Stimulated activated CD4-positive, alpha-beta T cell treated with anti-CD3 and anti-CD28 coated beads, TNF-alpha, amount 100 ng/mL, for 24 hours (primary cell): Measurements from ENCODE around the gene PET100.

Experiments
- DNase-seq, 3 experiments: peaks; one replicate each; pipeline ENCODE4 v3.0.0-alpha.2; 2020; ENCODE audit warnings: low read depth in 3 of 3

The PET100 gene, protein sequence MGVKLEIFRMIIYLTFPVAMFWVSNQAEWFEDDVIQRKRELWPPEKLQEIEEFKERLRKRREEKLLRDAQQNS

DNA sequence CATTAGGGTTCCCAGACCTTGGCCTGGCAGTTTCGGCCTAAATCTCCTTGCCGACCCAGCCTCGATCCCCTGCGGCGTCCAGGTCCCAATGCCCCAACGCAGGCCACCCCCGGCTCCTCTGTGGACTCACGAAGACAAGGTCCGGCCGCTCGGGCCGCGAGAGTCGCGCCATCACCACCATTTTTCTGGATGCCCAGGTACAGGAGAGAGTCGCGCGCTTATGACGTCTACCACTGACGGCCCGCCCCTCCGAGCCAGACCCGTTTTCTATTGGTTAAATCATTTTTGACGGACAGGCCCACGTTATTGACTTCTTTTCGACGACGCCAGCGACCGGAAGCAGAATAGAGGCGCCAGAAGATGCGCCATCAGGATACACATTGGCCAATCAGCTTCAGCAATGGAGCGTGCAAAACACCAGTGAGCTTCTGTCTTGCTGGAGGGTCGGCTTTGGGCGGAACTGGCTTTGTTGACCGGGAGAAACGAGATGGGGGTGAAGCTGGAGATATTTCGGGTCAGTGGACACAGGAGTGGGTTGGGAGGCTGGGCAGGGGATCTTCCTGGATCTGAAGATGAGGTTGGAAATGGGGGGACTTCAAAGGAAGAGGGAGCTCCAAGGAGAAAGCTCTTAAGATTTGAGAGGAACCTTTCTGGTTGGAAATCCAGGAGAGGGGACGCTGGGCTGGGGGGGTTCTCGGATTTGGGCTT is at the start of gene PET100, which contains the start of gene XAB2:
Gene PET100, plus strand, starts transcription at position 447 of the 708 bp plus-strand sequence. Its CDS starts 41 bp downstream, at position 488.
Gene XAB2, minus strand, starts transcription at position 199 of the 708 bp plus-strand sequence. Its CDS starts 18 bp downstream, at position 181.
- peak; percentile 86 to 92 (median 91) for DNase-seq

DNA sequence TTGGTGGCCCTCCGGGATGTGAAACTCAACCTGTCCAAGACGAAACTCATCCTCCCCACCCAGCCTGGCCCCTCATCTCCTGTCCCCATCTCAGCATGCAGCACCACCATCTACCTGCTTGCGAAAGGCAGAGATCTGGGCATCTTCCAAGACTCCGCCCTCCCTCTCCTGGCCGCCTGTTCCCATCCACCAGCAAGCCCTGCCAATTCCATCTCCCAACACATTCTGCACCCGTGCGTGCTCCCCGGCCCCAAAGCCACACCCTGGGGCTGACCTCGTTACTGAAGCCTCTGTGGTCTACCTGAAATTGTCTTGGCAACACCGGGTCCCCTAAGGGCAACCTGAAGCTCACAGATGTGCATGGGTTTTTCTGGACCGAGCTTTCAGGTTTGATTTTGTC is 47.1 kb upstream of the PET100 start:
- DNase-seq, result no peak

DNA sequence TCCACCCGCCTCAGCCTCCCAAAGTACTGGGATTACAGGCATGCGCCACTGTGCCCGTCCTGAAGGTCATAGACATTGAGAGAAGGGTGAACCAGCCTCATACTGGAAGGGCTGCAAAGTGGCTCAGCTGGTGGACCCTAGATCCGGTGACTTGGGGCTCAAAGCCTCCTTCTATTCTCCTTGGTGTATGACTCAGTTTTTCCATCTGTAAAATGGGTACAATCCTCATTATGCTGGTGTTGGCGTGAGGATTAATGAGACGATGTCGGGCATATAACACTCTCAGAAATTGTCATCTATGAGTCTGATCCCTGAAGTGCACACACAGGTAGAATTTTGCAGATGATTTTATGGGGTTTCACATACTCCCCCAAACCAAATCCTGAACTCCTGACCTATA is 39.8 kb upstream of the PET100 start:
- no peak for DNase-seq

DNA sequence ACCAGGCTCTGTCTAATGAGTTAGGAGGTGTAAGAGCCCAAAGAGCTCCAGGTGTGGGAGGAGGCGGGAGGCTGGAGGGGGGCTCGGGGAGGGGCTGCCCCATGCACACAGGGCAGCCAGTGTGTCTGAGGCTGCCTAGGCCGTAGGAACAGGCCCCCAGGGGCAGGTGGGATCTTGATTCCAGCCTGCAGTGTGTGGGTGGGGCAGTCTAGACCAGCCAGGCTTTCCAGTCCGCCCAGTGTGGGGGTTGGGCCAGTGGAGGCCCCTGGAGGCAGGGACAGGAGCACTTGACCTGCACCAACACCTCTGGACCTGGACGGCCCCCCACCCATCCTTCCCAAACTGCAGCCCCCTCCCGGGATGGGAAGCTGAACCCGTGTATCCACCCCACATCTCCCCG is 39.3 kb upstream of the PET100 start:
- no peak for DNase-seq

DNA sequence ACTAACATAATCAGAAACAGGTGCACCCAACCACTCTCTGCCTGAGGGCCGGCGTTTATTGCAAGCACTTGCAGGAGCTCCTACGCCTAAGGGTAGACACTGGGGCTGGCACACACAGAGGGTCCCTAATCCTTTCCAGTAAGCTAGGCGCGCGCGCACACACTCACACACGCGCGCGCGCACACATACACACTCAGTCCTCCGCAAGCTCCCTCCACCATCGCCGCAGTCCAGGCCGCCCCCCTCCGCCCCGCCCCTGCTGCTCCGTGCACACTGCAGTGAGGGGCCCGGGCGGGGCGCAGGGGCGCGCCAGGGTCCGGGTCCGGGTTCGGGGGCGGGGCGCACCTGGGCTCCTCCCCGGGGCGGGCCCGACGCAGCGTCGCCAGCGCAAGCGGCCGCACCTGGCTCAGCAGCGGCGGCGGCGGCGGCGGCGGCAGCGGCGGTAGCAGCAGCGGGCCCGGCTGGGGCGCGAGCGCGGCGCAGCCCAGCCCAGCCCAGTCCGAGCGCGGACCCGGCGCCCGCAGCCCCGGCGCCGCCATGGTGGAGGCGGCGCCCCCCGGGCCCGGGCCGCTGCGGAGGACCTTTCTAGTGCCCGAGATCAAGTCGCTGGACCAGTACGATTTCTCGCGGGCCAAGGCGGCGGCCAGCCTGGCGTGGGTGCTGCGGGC is 34.0 kb upstream of the PET100 start, which contains the start of gene CAMSAP3:
Gene CAMSAP3, plus strand, starts transcription at position 398 of the 668 bp plus-strand sequence. Its CDS starts 140 bp downstream, at position 538.
- peak in 1 of 3 experiments; percentile 42 for DNase-seq

DNA sequence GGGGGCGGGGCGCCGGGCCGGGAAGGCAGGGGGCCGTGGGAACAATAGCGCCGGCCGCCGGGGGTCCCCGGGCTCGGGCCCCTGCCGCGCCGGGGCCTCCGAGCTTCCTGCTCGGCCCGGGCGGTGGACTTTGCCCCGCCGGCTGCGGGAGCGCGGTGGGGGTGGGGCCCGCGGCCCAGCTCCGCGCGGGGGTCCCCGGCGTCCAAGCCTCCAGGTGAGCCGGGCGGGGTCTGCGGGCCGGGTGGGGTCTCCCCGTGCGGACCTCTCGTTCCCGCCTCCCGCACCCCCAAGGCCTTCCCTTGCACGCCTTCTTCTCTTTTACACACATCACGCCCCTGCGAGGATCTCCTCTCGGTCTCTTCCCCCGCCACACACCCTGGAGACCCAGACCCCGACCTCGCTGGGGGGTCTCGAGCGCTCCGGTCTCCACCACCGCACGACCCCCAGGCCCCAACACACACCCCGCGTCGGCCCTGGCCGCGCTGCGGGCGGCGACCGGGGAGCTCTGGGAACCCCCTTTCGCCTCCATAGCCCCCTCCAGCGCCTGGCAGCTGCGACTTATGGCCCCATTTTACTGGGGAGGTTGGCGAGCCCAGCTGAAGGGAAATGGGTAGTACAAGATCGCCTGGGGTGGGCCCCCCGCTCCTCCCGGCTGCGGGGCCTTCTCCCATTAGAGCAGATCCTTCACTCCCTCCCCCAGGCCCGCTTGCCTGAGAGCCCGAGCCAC is 33.2 kb upstream of the PET100 start:
- DNase-seq, result no peak

DNA sequence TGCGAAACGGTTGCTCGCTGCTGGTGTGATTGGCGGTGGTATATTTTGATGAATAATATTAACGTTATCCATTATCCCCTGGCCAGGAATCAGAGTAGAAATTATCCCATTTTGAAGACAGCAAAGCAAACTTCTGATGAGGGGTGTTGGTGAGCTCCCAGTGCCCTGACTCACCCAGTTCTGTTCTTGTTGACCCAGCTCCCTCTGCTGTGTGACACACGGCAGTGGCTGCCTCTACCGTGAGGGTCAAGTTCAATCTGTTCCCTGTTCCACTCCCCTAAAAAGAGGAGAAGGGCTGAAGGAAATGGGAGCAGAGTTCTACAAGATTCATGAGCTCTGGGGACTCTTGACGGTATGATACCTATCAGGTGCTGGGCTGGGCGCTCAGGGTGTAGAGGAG is 31.9 kb upstream of the PET100 start:
- DNase-seq, result no peak

DNA sequence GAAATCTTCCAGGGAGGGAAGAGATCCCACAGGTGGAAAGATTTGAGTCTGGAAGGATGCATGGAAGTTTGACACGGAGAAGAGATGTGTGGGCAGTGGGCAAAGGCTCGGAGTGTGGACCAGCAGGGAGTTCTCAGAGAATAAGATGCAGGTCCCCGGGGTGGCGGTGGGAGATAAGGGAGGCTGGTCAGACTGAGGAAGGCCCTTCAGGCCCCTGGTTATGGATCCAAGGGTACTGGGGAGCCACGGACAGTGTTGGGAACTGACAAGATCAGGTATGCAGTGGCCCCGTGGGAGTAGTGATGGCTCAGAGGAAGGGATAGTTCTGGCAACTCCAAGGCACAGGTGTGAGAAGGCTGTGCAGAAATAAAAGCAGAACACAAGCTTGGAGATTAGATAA is 31.4 kb upstream of the PET100 start:
- no peak for DNase-seq

DNA sequence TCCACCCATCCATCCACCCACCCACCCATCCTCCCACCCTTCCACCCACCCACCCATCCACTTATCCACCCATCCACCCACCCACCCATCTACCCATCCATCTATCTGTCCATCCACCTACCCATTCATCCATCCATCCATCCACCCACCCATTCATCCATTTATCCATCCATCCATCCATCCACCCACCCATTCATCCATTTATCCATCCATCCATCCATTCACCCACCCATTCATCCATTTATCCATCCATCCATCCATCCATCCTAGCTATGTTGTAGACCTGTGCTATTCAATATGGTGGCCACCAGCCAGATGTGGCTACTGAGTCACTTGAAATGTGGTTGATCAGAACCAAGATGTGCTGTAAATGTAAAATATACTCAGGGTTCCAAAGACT is 28.9 kb upstream of the PET100 start:
- no peak for DNase-seq

DNA sequence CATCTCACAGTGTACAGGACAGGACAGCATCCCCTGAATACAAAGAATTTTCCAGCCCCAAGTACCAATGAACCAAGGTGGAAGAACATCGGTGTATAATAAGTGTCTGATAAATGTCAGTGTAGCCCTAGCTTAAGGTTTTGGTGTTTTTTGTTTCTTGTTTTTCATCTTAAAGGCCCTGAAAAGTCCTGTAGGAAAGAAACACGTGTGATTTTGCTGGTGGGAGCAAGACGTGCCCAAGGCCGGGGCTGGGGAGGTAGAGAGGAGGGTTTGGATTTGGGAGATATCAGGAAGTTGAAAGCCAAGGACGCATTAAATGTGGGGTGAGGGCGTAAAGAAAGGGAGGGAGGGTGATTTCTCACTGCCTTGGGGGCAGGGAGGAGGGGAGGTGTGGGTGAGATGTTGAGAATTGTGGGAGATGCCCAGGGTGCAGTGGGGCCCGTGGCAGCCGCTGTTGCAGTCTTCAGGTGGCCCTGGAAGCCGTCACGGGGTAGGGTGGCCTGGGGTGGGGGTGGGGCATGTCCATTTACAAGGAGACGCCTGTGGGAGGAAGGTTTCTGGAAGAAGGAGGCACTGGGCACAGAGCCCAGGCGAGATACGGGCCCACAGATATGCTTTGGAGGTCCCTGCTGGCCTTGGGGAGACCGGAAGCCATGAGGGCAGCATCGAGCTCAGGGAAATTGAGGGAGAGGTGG is 27.2 kb upstream of the PET100 start:
- no peak for DNase-seq

DNA sequence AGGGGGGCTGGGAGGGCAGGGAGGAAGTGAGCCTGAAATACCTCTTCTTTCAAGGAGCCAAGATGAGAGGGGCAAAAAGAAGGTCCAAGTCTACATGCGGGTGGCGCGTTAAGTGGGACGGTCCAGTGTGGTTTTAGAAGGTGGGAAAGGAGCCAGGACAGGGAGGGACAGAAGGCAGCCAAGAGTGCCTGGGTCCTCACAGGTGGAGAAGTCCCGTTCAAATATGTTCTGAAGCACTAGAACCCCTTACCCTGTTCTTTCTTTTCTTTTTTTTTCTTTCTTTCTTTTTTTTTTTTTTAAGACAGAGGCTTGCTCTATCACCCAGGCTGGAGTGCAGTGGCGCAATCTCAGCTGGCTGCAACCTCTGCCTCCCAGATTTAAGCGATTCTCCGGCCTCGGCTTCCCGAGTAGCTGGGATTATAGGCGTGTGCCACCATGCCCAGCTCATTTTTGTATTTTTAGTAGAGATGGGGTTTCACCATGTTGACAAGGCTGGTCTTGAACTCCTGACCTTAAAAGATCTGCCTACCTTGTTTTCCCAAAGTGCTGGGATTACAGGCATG is 26.6 kb upstream of the PET100 start:
- DNase-seq, result no peak

DNA sequence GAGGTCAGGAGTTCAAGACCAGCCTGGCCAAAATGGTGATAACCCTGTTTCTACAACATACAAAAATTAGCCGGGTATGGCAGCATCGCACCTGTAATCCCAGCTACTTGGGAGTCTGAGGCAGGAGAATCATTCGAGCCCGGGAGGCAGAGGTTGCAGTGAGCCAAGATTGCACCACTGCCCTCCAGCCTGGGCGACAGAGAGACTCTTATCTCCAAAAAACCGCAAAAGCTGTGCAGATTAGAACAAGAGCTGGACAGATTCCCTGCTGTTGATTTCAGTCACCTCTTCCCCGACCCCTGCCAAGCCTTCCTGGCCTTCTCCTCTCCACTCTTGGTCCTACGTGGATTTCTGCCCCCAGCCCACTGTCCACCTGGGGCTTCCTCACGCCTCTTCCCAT is 25.7 kb upstream of the PET100 start:
- no peak for DNase-seq

DNA sequence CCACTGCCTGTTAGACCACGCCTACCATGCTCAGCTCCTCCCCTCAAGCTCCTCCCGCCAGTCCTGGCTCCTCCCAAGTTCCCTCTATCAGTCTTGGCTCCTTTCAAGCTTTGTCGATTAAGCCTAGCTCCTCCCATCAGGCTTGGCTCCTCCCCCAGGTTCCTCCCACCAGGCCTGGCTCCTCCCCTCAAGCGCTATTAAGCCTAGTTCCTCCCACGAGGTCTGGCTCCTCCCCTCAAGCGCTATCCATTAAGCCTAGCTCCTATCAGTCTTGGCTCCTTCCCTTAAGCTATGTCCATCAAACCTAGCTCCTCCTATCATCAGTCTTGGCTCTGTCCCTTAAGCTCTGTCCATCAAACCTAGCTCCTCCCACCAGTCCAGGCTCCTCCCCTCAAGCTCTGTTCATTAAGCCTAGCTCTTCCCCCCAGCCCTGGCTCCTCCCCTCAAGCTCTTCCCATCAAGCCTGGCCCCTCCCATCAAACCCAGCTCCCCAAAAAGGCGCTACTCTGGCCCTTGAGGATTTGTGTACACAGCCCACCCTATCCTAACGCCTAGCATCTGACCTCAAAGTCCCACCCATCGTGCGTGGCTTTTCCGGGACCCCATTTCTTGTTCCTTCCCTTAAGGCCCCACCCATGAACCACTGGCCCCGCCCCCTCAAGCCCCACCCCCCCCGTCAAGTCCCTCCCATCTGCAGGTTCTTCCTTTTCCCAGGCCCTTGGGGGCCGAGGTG is 23.9 kb upstream of the PET100 start:
- DNase-seq, result peak in 1 of 3 experiments; percentile 49

DNA sequence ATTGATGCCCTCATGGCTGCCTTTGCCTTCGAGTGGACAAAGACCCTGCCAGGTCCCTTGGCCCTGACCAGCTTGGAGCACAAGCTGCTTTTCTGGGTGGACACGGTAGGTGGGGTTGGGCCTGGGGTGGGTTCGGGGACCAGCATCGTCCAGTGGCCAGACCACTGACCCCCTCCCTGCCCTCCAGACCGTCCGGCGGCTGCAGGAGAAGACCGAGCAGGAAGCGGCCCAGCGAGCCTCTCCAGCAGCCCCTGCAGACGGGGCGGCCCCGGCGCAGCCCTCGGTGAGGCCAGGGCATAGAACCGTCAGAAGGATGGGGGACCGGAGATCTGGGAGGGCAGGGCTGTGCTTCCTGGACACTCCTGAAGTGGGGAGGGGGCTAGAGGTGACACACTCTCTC is 23.3 kb upstream of the PET100 start:
- DNase-seq, result no peak

DNA sequence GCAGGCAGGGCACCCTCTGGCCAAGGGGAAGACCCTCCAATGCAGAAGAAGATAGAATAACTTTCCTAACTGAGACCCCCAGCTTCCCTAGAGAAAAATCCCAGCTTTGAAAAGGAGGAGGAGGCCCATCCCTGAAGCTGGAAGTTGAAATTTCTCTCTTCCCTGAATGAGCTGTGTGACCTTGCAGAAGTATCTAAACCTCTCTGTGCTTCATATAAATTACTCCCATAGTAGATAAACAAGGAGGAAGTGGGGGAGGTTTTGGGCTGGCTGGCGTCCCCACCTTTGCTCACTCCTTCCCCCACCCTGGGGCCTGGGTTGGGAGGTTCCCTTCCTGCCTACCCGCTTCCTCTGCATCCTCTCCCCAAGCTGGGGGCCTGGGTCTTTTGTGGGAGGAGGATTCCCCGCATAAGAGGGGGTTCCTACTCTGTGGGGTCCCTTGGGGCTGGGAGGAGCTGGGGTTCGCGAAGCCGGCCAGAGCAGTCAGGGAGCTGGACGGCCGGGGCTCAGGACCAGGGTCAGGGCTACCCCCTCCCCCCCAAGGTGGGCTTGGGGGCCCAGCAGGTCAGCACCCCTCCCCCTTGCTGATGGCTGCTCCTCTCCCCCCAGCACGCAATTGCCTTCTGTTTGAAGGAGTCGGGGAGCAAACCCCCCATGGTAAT is 22.2 kb upstream of the PET100 start:
- DNase-seq, result no peak

DNA sequence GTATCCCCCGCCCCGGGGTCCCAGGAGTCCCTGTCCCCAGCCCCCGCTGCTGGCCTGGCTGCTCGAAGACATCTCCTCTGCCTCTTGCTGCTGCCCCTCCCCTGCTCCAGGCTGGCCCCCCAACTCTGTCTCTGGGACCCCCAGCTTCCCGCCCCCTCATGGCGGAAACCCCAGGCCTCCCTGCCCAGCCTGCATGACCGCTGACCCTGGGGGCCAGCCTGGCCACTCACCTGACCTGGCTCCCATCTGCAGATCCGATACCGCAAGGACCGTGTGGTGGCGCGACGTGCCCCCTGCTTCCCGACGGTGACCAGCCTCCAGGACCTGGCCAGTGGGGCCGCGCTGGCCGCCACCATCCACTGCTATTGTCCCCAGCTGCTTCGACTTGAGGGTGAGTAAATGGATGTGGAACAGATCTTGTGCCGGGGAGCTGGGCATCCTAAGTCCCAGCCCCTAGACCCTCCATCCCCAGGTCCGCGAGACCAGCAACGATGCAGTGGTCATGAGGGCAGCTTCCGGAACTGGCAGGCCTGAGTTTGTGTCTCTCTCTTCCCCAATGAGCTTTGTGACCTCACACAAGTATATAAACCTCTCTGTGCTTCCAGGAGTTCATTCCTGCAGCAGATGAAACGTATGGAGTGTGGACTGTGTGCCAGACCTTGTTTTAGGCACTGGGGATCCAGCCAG is 21.6 kb upstream of the PET100 start:
- no peak for DNase-seq

DNA sequence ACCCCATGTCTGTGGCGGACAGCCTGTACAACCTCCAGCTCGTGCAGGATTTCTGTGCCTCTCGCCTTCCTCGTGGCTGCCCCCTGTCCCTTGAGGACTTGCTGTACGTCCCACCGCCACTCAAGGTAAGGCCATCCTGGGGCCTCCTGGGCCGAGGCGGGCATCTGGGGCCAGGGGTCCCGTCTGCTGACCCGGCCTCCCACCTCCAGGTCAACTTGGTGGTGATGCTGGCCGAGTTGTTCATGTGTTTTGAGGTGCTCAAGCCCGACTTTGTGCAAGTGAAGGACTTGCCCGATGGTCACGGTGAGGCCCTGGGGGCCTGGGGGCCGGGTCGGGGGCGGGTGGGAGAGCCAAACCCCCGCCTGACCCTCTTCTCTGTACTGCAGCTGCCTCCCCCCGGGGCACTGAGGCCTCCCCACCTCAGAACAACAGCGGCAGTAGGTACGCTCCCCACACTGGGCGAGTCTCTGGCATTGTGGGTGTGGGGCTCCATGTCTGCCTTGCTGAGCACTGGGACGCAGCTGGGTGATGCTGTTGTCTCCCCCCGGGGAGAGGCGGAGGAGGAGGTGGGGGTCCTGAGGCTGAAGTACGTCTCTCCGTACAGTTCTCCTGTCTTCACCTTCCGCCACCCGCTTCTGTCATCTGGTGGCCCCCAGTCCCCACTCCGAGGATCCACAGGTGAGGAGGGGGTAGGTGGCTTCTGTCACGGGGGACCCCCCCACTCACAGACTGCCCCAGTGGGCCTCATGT is 18.9 kb upstream of the PET100 start:
- DNase-seq, result no peak

DNA sequence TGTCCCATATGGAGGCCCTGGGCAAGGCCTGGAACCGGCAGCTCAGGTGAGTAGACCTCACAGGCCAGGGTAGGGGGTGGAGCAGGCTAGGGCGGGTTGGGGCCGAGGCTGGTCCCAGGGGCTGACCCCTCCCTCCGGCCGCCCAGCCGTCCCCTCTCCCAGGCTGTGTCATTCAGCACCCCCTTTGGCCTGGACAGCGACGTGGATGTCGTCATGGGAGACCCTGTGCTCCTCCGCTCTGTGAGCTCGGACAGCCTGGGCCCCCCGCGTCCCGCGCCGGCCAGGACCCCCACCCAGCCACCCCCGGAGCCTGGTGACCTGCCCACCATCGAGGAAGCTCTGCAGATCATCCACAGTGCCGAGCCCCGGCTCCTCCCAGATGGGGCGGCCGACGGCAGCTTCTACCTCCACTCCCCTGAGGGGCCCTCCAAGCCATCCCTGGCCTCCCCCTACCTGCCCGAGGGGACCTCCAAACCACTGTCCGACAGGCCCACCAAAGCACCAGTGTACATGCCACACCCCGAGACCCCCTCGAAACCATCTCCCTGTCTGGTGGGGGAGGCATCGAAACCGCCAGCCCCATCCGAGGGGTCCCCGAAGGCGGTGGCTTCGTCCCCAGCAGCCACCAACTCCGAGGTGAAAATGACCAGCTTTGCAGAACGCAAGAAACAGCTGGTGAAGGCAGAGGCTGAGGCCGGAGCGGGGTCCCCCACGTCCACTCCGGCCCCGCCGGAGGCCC is 17.9 kb upstream of the PET100 start:
- DNase-seq, result no peak
